Hepatocyte (in vitro differentiated cells): ENCODE results near the gene NKRF.

Experiments
- CTCF ChIP-seq: fragments of 200-600 bp; sonication (generic); IDR thresholded peaks from 2 replicates; pipeline ENCODE4 v1.5.1; 2016; ENCODE audit warnings: antibody characterized with exemption, mild to moderate bottlenecking; ENCODE audit not compliant: poor library complexity
- EZH2 ChIP-seq: fragments of 200-600 bp; sonication (generic); IDR thresholded peaks from 2 replicates; pipeline ENCODE4 v1.6.1; 2016; ENCODE audit warnings: antibody characterized with exemption, mild to moderate bottlenecking, borderline replicate concordance
- EZH2phosphoT487 ChIP-seq: fragments of 200-600 bp; sonication (generic); IDR thresholded peaks from one replicate; pipeline ENCODE4 v1.6.1; 2018; ENCODE audit warnings: antibody characterized with exemption, mild to moderate bottlenecking, low read depth, moderate library complexity; ENCODE audit not compliant: unreplicated experiment, severe bottlenecking

GRCh38 chrX:119552508-119552907 lies 53.7 kb downstream of the NKRF start:
- no peak for TF ChIP-seq CTCF
- TF ChIP-seq EZH2, result no peak
- no peak for TF ChIP-seq EZH2phosphoT487
